ENCODE results near the gene ARL13B.

DNA sequence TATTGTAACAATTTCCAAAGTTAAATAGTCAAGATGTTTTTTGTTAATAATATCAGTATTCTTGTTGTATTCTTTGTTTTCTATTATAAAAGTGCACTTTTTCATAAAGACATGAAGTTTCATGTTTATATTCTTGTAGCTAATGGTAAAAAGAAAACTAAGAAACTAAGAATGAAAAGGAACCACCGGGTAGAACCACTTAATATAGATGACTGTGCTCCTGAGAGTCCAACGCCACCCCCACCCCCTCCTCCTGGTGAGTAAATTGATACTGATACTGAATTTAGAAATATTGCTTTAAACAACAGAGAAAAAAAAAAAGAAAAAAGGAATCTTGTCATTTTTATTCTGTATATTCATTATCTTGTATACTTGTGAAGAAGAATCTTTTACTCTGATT, 69.3 kb downstream of the ARL13B start:
- TF ChIP-seq POLR2A (IDR thresholded peaks at IDR 0.05) = no peak
- TF ChIP-seq, protein P1, sequence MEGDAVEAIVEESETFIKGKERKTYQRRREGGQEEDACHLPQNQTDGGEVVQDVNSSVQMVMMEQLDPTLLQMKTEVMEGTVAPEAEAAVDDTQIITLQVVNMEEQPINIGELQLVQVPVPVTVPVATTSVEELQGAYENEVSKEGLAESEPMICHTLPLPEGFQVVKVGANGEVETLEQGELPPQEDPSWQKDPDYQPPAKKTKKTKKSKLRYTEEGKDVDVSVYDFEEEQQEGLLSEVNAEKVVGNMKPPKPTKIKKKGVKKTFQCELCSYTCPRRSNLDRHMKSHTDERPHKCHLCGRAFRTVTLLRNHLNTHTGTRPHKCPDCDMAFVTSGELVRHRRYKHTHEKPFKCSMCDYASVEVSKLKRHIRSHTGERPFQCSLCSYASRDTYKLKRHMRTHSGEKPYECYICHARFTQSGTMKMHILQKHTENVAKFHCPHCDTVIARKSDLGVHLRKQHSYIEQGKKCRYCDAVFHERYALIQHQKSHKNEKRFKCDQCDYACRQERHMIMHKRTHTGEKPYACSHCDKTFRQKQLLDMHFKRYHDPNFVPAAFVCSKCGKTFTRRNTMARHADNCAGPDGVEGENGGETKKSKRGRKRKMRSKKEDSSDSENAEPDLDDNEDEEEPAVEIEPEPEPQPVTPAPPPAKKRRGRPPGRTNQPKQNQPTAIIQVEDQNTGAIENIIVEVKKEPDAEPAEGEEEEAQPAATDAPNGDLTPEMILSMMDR (IDR thresholded peaks at IDR 0.05) = no peak
- TF ChIP-seq POLR2AphosphoS5 (IDR thresholded peaks at IDR 0.05) = no peak

Data from transverse colon (tissue), 4 donors.